GM19438 (cell line): Measurements from ENCODE around the gene PARL.

Experiments used
- ATAC-seq: cut with Tn5 transposase; IDR thresholded peaks from one replicate; pipeline ENCODE4 v1.9.1; 2021; ENCODE audit warnings: low read depth; ENCODE audit not compliant: unreplicated experiment

Gene PARL

GRCh38 chr3:183862610-183863009, 22.1 kb downstream of the PARL start:
- ATAC-seq = no peak

GRCh38 chr3:183857863-183858262, 26.8 kb downstream of the PARL start:
- ATAC-seq = no peak

GRCh38 chr3:183854318-183855035, 30.2 kb downstream of the PARL start:
- ATAC-seq = no peak

- ATAC-seq = no peak
These were observed 38.9 kb downstream of the PARL start for GRCh38 chr3:183845608-183846288.

- no peak for ATAC-seq
These were observed 39.6 kb downstream of the PARL start for GRCh38 chr3:183845090-183845489.

GRCh38 chr3:183844606-183845005, 40.1 kb downstream of the PARL start:
- no peak for ATAC-seq

GRCh38 chr3:183839751-183840150, 44.9 kb downstream of the PARL start:
- ATAC-seq = no peak

- ATAC-seq = no peak
These were observed 46.8 kb downstream of the PARL start for GRCh38 chr3:183837894-183838293.

- ATAC-seq = no peak
These were observed 47.3 kb downstream of the PARL start for GRCh38 chr3:183837390-183837789.

- no peak for ATAC-seq
These were observed 51.2 kb downstream of the PARL start for GRCh38 chr3:183833516-183833915.

GRCh38 chr3:183830187-183830586, 54.5 kb downstream of the PARL start:
- no peak for ATAC-seq

- ATAC-seq = no peak
These were observed 55.2 kb downstream of the PARL start for GRCh38 chr3:183829466-183829865.

- ATAC-seq = no peak
These were observed 56.2 kb downstream of the PARL start for GRCh38 chr3:183828538-183828870.

- no peak for ATAC-seq
These were observed 56.7 kb downstream of the PARL start for GRCh38 chr3:183827809-183828537.

GRCh38 chr3:183826448-183827250, 58.0 kb downstream of the PARL start:
- ATAC-seq = no peak

GRCh38 chr3:183825456-183826161, 59.1 kb downstream of the PARL start, which contains the start of gene MAP6D1:
Gene MAP6D1, minus strand, starts transcription at chr3:183825577. Its CDS starts 30 bp downstream, at chr3:183825547.
- ATAC-seq = peak; percentile 51

- peak; percentile 35 for ATAC-seq
These were observed 59.8 kb downstream of the PARL start for GRCh38 chr3:183824761-183825455.

- no peak for ATAC-seq
These were observed 60.7 kb downstream of the PARL start for GRCh38 chr3:183823963-183824362.

- no peak for ATAC-seq
These were observed 62.0 kb downstream of the PARL start for GRCh38 chr3:183822631-183823030.

GRCh38 chr3:183819831-183820230, 64.8 kb downstream of the PARL start:
- ATAC-seq = no peak
